ENCODE results near the gene KCTD2.
"Not testable (repeated sequence)": the region's sequence is repeated elsewhere in the genome, so short reads cannot be mapped to it uniquely, and the experiment has no call there.

Gene KCTD2

DNA sequence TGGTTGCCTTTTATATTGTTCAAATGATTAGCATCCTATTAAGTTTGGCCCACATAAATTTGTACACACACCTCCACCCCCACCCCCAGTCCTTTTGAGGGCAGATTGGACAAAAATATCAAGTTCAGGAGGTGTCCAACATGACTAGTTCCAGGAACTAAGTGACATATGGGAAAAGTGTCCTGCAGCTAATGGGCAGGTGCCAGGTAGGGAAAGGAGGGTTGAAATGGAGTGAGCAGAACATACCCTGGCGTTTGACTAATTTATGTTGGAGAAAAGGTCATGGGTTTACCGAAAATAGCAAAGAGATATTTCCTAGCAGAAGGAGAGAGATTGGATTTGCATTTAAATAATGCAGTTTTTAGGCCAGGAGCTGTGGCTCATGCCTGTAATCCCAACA is 4.9 kb downstream of the KCTD2 start:
- no peak for DNase-seq (ENCODE audit: low read depth)

DNA sequence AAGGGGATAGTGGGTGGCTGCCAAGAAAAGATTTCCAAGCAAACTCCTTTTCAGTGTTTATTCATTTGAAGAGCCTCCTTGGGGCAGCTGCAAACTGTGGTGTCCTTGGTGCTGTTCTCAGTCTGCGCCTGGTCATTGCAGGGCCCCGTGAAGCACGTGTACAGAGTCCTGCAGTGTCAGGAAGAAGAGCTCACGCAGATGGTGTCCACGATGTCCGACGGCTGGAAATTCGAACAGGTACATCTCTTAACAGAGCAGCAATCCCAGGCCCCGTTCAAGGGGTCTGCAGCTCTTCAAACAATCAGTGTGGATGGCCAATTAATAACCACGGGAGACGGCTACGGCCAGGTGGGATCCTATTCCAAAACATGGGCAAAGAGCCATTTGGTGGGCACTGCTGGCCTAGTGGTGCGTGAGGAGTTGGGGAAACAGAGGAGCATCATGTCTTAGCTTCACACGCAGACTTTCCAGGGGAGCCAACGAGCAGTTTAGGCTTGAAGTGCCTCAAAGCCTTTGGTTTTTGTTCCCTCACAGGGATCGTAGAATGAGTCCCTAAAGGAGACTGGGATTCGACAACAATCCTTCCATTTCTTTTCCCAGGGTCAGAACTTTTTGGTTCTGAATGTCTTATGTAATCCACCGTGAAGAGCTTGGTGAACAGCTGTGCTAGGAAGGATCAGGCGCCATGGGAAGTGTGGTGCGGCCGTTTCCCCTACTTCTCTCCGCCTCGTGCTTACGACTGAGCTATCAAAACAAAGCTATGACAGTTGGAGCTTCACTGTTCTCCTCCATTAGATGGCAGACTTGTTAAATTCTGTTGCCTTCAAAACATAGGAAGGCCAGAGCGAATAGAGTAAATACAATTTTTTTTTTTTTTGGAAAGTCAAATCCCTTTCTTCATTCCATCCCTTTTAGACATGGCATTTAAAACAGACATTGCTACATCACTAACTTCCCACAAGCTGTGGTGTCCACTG is 12.6 kb downstream of the KCTD2 start:
- no peak for DNase-seq (ENCODE audit: low read depth)

DNA sequence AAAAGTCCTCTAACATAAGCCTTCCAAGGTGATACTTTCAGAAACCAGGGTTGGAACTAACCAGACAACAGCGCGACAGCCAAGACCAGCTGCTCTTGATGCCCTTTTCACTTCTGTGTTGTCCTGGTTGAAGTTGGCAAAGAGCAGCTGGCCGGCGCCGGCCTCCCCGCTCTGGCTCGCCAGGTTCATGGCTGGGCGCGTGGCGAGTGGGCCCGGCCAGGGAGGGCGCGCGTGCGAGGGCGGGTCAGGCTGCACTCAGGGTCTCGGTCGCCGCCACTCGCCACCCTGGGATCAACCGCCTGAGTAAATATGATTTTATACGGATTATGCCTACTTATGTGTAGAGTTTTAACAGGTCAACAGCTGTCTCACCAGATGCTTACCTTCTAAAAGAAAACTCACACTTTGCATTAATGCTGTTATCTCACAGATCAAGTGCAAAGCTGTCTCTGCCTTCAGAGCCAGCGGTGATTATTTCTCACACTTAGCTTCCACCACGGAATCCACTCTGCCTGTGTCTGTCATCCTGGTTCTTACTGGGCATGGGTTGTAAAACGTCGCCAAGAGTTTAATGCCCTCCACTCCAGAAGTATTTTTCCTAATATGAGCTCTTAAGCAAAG is 13.5 kb downstream of the KCTD2 start:
- no peak for DNase-seq (ENCODE audit: low read depth)

GRCh38 chr17:75061055-75061438 is 14.0 kb downstream of the KCTD2 start:
- no peak for DNase-seq (ENCODE audit: low read depth)

GRCh38 chr17:75061618-75062017 is 14.6 kb downstream of the KCTD2 start:
- no peak for DNase-seq (ENCODE audit: low read depth)

- DNase-seq (ENCODE audit: low read depth) = no peak
Observed at GRCh38 chr17:75063201-75063600, 16.2 kb downstream of the KCTD2 start.

GRCh38 chr17:75063626-75064025 is 16.6 kb downstream of the KCTD2 start:
- DNase-seq (ENCODE audit: low read depth) = no peak

GRCh38 chr17:75064040-75064439 is 17.0 kb downstream of the KCTD2 start:
- no peak for DNase-seq (ENCODE audit: low read depth)

GRCh38 chr17:75064460-75064859 is 17.4 kb downstream of the KCTD2 start:
- no peak for DNase-seq (ENCODE audit: low read depth)

- DNase-seq (ENCODE audit: low read depth) = no peak
Observed at GRCh38 chr17:75064867-75065561, 18.0 kb downstream of the KCTD2 start.

DNA sequence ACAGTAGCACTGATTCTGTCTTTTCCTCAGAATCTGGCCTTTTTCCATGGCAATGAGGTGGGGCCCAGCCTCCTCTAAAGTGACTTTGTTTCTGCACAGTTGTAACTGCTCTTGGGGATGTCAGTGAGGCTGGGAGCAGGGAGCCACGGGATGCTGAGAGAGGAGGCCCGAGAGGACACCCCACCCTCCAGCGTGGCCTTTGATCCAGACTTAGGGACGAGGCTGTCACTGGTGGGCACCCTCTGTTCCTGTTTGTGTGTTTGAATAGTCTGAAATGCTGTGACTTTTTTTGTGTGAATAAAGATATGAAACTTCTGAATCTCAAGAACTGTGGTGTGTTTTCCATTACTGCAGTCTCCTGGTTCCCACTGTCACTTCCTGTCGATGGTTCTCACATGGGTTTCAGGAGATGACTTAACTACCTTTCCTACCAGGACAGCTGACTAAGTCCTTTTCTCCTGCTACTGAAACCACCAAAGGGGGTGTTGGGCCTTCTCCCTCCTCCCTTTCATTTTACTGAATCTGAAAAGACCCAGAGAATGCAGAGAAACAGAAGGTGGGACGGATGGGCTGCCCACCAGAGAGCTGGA is 18.6 kb downstream of the KCTD2 start:
- no peak for DNase-seq (ENCODE audit: low read depth)

DNA sequence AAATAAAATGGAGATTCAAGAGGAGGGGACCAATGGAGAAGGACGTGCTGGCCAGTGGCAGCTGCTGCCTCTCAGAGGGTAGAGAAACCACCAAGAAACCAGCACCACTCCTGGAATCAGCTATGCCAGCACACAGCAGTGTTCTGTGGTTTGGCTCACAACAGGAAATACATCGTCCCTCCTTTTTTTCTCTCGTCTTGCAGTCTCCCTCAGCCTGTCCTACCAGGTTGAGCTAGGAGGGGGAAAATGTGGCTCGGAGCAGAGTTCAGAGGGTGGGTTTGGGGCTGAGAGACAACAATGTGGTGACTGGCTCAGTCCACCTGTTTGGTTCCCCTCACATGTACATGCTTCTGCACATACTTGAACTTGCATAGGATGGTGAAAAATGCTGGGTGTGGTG is 20.8 kb downstream of the KCTD2 start:
- DNase-seq (ENCODE audit: low read depth) = no peak

DNA sequence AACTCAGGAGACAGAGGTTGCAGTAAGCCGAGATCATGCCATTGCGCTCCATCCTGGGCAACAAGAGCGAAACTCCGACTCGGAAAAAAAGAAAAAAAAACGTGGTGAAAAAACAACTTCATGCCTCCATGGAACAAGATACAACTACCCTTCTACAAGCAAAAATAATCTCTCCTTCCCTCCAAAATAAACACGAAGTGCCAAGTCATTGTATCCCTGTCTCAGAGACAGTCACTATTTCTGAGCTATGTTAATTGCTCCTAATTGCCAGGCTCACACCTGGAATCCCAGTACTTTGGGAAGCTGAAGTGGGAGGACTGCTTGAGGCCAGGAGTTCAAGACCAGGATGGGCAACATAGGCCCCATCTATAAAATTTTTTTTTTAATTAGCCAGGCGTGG is 21.7 kb downstream of the KCTD2 start:
- no peak for DNase-seq (ENCODE audit: low read depth)

DNA sequence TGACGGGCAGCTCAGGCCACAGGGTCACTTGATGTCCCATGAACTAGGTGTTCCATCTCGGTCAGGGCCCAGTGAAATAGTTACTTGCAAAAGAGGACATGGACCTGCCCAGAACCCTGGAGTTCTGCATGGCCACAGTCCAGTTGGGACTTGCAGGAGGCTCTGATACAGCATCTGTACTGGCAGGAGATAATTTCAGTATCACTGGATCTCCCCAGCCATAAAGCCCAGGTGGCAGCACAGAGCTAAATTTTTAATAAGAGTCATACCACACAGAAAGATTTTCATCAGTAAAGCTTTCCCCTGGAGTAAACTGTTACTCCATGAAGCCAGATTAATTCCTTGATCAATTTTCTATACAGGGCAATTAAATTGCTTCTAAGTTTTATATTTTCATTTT is 22.8 kb downstream of the KCTD2 start:
- DNase-seq (ENCODE audit: low read depth) = no peak

DNA sequence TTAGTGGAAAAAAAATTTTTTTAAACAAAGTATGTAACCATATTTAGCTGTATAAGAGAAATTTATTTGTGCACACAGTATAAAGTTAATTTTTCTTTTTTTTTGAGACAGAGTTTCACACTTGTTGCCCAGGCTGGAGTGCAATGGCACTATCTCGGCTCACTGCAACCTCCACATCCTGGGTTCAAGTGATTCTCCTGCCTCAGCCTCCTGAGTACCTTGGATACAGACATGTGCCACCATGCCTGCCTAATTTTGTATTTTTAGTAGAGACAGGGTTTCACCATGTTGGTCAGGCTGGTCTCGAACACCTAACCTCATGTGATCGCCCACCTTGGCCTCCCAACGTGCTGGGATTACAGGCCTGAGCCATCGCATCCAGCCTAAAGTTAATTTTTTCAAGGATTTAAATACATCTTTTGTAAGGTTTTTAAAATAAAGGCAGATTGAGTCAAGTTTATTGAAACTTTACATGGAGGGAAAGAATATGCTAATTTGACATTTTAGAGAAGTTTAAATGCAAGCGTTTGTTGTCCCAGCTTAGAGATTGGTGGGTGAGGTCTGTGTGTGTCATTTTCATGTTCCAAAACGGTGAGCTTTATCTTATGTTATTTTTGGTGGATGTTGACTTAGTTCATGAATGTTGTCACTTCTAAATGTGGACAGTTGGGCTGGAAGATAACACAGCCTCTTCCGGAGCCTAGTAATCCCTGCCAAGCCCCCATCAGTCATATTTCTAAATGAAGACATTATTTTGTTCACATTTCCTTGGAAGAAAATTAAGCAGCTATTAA is 24.6 kb downstream of the KCTD2 start:
- DNase-seq (ENCODE audit: low read depth) = not testable (repeated sequence)

GRCh38 chr17:75072909-75073308 is 25.9 kb downstream of the KCTD2 start:
- not testable (repeated sequence) for DNase-seq (ENCODE audit: low read depth)

- DNase-seq (ENCODE audit: low read depth) = no peak
Observed at GRCh38 chr17:75073618-75074047, 26.6 kb downstream of the KCTD2 start.

DNA sequence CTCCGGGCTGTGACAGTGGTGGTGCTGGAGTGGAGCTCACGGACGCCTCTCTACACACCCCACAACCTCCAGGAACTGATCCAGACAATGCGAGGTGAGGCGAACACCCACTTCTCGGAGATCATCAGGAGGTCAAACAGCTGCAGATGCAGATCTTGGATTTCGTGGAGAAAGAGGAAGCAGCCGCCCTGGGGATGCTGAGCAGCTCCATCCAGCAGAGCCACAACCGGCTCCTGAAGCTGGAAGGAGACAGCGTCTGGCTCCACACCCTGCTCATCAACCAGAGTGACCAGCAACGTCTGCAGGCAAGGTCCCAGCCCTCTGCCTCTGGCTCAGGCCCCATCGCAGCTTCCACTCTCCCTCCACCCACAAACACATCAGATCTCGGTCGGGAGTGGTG is 27.5 kb downstream of the KCTD2 start:
- DNase-seq (ENCODE audit: low read depth) = no peak

GRCh38 chr17:75075597-75076336 is 28.7 kb downstream of the KCTD2 start:
- DNase-seq (ENCODE audit: low read depth) = no peak

GRCh38 chr17:75077072-75077495 is 30.1 kb downstream of the KCTD2 start:
- DNase-seq (ENCODE audit: low read depth) = no peak

All from stimulated activated CD8-positive, alpha-beta memory T cell treated with anti-CD3 and anti-CD28 coated beads, Interleukin-4, amount 100 ng/mL, for 24 hours (primary cell).